HG02588 (cell line): Measurements from ENCODE around the gene CHCHD6.
"Not testable (repeated sequence)": the region's sequence is repeated elsewhere in the genome, so short reads cannot be mapped to it uniquely, and the experiment has no call there.

Source experiments
- ATAC-seq: cut with Tn5 transposase; IDR thresholded peaks from one replicate; pipeline ENCODE4 v1.9.1; 2021; ENCODE audit warnings: mild to moderate bottlenecking, moderate library complexity; ENCODE audit not compliant: unreplicated experiment

CHCHD6 gene

GRCh38 chr3:126765187-126766069, 61.4 kb downstream of the CHCHD6 start:
- no peak for ATAC-seq

- no peak for ATAC-seq
These were observed 62.6 kb downstream of the CHCHD6 start for GRCh38 chr3:126766653-126767052.

GRCh38 chr3:126768903-126769302, 64.9 kb downstream of the CHCHD6 start:
- no peak for ATAC-seq

- no peak for ATAC-seq
These were observed 66.1 kb downstream of the CHCHD6 start for GRCh38 chr3:126770096-126770495.

GRCh38 chr3:126773167-126773566, 69.1 kb downstream of the CHCHD6 start:
- no peak for ATAC-seq

- ATAC-seq, result no peak
These were observed 69.7 kb downstream of the CHCHD6 start for GRCh38 chr3:126773783-126774182.

GRCh38 chr3:126777366-126777765, 73.3 kb downstream of the CHCHD6 start:
- no peak for ATAC-seq

- ATAC-seq, result no peak
These were observed 76.6 kb downstream of the CHCHD6 start for GRCh38 chr3:126780666-126781065.

- ATAC-seq, result no peak
These were observed 77.4 kb downstream of the CHCHD6 start for GRCh38 chr3:126781406-126781805.

- no peak for ATAC-seq
These were observed 78.0 kb downstream of the CHCHD6 start for GRCh38 chr3:126781889-126782491.

- no peak for ATAC-seq
These were observed 78.5 kb downstream of the CHCHD6 start for GRCh38 chr3:126782536-126782935.

GRCh38 chr3:126784254-126784653, 80.2 kb downstream of the CHCHD6 start:
- ATAC-seq, result no peak

- not testable (repeated sequence) for ATAC-seq
These were observed 87.3 kb downstream of the CHCHD6 start for GRCh38 chr3:126791320-126791719.

GRCh38 chr3:126792998-126793397, 89.0 kb downstream of the CHCHD6 start:
- ATAC-seq, result no peak

GRCh38 chr3:126797563-126797962, 93.5 kb downstream of the CHCHD6 start:
- no peak for ATAC-seq

GRCh38 chr3:126798521-126798920, 94.5 kb downstream of the CHCHD6 start:
- no peak for ATAC-seq

GRCh38 chr3:126799099-126799498, 95.1 kb downstream of the CHCHD6 start:
- ATAC-seq, result no peak

GRCh38 chr3:126801312-126801711, 97.3 kb downstream of the CHCHD6 start:
- not testable (repeated sequence) for ATAC-seq

GRCh38 chr3:126807795-126808194, 103.8 kb downstream of the CHCHD6 start:
- no peak for ATAC-seq

GRCh38 chr3:126811530-126811929, 107.5 kb downstream of the CHCHD6 start:
- no peak for ATAC-seq

GRCh38 chr3:126816298-126816697, 112.3 kb downstream of the CHCHD6 start:
- ATAC-seq, result no peak
